MG63 (cell line): ENCODE data around the gene NLRP11. TPM values are rescaled to one million over a fixed set of nuclear protein-coding genes. Genes with fewer than 3 reads are reported as not detected.
"Not testable (repeated sequence)": the region's sequence is repeated elsewhere in the genome, so short reads cannot be mapped to it uniquely, and the experiment has no call there.

Source experiments
- DNase-seq: peaks from one replicate; pipeline ENCODE4 v3.0.0-alpha.2; 2020
- H3K27me3 ChIP-seq: fragments of 250-450 bp; sonication (Bioruptor Pico); 2 replicates; pipeline ENCODE4 v1.5.1; 2020; ENCODE audit warnings: mild to moderate bottlenecking, moderate library complexity
- H3K36me3 ChIP-seq: fragments of 250-450 bp; sonication (Bioruptor Pico); 2 replicates; pipeline ENCODE4 v1.5.1; 2020; ENCODE audit warnings: mild to moderate bottlenecking, moderate library complexity
- H3K4me3 ChIP-seq: fragments of 250-450 bp; sonication (Bioruptor Pico); 2 replicates; pipeline ENCODE4 v1.5.1; 2020; ENCODE audit warnings: mild to moderate bottlenecking, moderate library complexity
- H3K9me3 ChIP-seq: fragments of 250-450 bp; sonication (Bioruptor Pico); 2 replicates; pipeline ENCODE4 v1.5.1; 2020; ENCODE audit warnings: mild to moderate bottlenecking, moderate library complexity
- total RNA-seq: library from RNA; depleted of rRNA; stranded (reverse); fragments of >200 nt; shearing (Covaris generic); gene quantifications from 2 replicates; pipeline ENCODE4 v1.2.3, GENCODE V29; 2014; ENCODE audit warnings: low replicate concordance

Gene NLRP11
- total RNA-seq, 1 experiment from 2014 or later = not detected

DNA sequence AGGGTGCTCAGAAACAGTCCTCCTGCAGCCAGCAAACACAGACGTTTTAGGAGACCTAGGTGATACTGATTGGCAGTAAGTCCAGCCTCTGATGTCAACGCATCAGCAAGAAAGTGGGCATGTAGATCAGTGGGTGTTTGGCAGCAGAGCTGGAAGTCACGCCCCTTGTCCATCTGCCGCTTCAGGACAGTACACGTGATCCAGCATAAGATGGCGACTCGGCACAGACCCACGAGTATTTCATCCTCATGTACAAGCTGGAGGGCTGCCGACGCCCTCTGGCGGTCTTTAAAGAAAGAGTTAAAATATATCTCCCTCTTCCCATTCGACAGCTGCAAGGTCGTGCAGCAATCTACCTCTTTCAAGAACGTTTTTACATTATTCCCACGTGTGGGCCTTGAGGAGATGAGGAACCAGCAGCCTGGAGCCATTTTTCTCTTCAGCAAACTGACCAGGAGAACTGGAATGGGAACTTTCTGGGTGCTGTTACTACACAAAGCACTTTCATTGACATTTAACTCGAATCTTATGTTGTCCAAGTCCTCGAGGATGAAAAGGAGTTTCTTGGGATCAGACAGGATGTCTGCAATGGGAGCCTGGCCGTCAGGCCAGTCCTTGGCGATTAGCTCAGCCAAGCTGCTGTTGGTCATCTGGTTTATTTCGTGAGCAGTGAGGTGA is 22.3 kb downstream of the NLRP11 start:
- H3K27me3 ChIP-seq = peaks cover 7% of the 10 kb centered on the region
- DNase-seq = peak; percentile 72
- no peak overlapping the region for H3K4me3 ChIP-seq
- H3K36me3 ChIP-seq = no peaks in the 10 kb centered on the region
- H3K9me3 ChIP-seq = no peaks in the 10 kb centered on the region; the same call in 1 of the 2 replicates

DNA sequence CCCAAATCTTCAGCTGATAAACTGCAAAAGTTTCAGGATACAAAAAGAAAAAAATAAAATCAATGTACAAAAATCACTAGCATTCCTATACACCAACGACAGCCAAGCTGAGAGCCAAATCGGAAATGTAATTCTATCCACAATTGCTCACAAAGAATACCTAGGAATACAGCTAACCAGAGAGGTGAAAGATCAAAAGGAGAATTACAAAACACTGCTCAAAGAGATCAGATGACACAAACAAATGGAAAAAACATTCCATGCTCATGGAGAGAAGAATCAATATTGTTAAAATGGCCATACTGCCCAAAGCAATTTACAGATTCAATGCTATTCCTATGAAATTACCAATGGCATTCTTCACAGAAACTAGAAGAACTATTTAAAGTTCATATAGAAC is 29.5 kb downstream of the NLRP11 start:
- Histone ChIP-seq H3K4me3 (no peak overlapping the region), H3K9me3 (no peaks in the 10 kb centered on the region; the same call in 1 of the 2 replicates), H3K36me3 (no peaks in the 10 kb centered on the region), H3K27me3 (peaks cover 2% of the 10 kb centered on the region; the same call in 1 of the 2 replicates)
- no peak for DNase-seq

GRCh38 chr19:55801416-55801815 is 30.4 kb downstream of the NLRP11 start:
- no peaks in the 10 kb centered on the region for H3K36me3 ChIP-seq
- no peaks in the 10 kb centered on the region; the same call in 1 of the 2 replicates for H3K9me3 ChIP-seq
- H3K4me3 ChIP-seq = no peak overlapping the region
- no peak for DNase-seq
- peaks cover 2% of the 10 kb centered on the region; the same call in 1 of the 2 replicates for H3K27me3 ChIP-seq

GRCh38 chr19:55795021-55795420 is 36.8 kb downstream of the NLRP11 start:
- Histone ChIP-seq H3K4me3 (no peak overlapping the region), H3K36me3 (no peaks in the 10 kb centered on the region), H3K9me3 (peaks cover 4% of the 10 kb centered on the region; the same call in 1 of the 2 replicates), H3K27me3 (peaks cover 2% of the 10 kb centered on the region; the same call in 1 of the 2 replicates)
- DNase-seq = no peak

DNA sequence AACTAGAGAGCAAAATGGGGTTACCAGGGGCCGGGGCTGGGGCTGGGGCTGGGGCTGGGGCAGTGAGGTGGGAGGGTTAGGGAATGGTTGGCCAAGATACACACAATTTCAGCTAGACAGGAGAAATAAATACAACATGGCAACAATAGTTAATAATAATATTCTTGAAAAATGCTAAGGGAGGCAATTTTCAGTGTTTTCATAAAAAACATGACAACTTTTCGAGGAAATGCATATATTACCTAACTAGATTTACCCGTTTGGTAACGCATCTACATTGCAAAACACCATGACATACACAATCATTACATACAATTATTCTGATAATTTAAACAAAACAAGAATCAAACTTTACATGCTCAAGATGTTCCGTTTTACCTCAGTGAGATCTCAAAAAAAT is 50.7 kb downstream of the NLRP11 start:
- Histone ChIP-seq H3K36me3 (no peaks in the 10 kb centered on the region), H3K27me3 (peaks cover 28% of the 10 kb centered on the region), H3K4me3 (no peak overlapping the region), H3K9me3 (no peaks in the 10 kb centered on the region)
- DNase-seq = no peak

- peaks cover 22% of the 10 kb centered on the region for H3K27me3 ChIP-seq
- H3K36me3 ChIP-seq = no peaks in the 10 kb centered on the region
- no peaks in the 10 kb centered on the region for H3K9me3 ChIP-seq
- DNase-seq = no peak
- H3K4me3 ChIP-seq = no peak overlapping the region
These were observed 53.5 kb downstream of the NLRP11 start for GRCh38 chr19:55778331-55778730.

GRCh38 chr19:55777528-55777927 is 54.3 kb downstream of the NLRP11 start:
- no peak for DNase-seq
- H3K9me3 ChIP-seq = no peaks in the 10 kb centered on the region
- peaks cover 18% of the 10 kb centered on the region for H3K27me3 ChIP-seq
- no peak overlapping the region for H3K4me3 ChIP-seq
- no peaks in the 10 kb centered on the region for H3K36me3 ChIP-seq

DNA sequence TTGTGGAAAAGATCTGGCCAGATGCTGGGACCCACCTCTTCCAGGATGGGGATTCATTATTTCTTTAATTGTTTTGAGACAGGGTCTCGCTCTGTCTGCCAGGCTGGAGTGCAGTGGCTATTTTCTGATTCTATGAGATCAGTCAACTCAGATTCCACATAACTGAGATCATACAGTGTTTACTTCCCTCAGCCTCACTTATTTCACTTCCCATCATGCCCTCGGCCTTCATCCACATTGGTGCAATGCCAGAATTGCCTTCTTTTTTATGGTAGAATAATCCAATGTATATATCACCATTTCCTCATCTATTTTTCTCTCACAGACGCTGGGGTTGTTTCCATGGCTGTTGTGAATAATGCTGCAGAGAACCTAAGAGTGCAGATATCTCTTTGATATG is 62.2 kb downstream of the NLRP11 start:
- not testable (repeated sequence) for H3K36me3 ChIP-seq, H3K9me3 ChIP-seq, DNase-seq, H3K4me3 ChIP-seq
- peaks cover 35% of the 10 kb centered on the region for H3K27me3 ChIP-seq

DNA sequence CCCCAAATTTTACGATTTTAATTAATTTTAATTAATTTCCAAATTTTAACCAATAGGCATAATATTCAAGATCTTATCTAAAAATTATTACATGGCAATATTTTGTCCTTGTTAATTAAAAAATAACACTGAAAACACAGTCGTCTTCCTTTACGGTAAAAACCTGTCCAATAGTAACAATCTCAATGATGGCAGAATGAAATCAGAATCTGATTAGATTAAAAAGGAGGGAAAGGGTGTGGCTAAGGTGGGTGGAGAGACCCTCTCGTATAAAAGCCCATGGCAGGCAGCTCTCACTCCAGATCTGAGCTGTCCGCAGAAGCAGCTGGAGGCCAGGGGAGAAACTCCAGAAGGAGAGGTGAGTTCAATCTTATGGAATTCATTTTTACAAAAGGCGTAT is 63.0 kb downstream of the NLRP11 start, which contains the start of gene RFPL4AL1:
TSS of gene RFPL4AL1 (plus strand) at position 301 of the 400 bp plus-strand sequence. CDS start 2,687 bp downstream, outside the sequence.
- H3K27me3 ChIP-seq = peaks cover 39% of the 10 kb centered on the region
- H3K4me3 ChIP-seq, DNase-seq, H3K36me3 ChIP-seq, H3K9me3 ChIP-seq: not testable (repeated sequence)

DNA sequence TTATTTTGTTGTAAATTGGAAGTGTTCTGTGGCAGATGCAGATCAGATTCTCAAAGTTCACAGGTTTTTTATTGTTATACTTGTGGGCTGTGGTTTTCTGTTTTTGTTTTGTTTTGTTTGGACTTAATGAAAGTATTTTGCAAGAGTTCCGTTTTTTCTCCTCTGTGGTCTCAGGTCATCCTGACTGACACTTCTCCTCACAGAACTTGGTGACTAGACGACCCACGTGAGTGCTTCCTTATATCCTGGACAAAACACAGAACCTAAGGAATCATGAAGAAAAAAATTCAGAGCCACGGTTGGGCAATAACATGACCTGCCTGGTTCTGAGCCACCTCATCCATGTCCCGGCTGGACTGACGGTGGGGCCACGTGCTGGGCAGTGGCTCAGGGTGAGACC is 65.3 kb downstream of the NLRP11 start:
- peaks cover 38% of the 10 kb centered on the region for H3K27me3 ChIP-seq
- DNase-seq = no peak
- H3K4me3 ChIP-seq = no peak overlapping the region
- peaks cover 2% of the 10 kb centered on the region; the same call in 1 of the 2 replicates for H3K9me3 ChIP-seq
- no peaks in the 10 kb centered on the region for H3K36me3 ChIP-seq

- not testable (repeated sequence) for H3K4me3 ChIP-seq, H3K36me3 ChIP-seq, H3K9me3 ChIP-seq, DNase-seq
- H3K27me3 ChIP-seq = peaks cover 25% of the 10 kb centered on the region
These were observed 73.0 kb downstream of the NLRP11 start, which contains the start of gene RFPL4A for GRCh38 chr19:55758797-55759196. TSS of gene RFPL4A (plus strand) at chr19:55759097. CDS start at chr19:55761801, 2,704 bp downstream.

DNA sequence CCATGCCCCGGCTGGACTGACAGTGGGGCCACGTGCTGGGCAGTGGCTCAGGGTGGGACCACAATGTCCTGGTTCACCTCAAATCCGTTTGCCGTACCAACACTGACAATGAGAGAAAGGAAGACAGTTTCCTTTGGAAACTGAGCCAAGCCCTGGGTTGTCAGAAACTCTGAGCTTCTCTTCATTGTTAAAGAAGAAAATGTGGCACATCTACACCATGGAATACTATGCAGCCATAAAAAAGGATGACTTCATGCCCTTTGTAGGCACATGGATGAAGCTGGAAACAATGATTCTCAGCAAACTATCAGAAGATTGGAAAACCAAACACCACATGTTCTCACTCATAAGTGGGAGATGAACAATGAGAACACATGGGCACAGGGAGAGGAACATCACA is 75.0 kb downstream of the NLRP11 start:
- not testable (repeated sequence) for DNase-seq, H3K4me3 ChIP-seq, H3K9me3 ChIP-seq, H3K36me3 ChIP-seq
- H3K27me3 ChIP-seq = peaks cover 26% of the 10 kb centered on the region

DNA sequence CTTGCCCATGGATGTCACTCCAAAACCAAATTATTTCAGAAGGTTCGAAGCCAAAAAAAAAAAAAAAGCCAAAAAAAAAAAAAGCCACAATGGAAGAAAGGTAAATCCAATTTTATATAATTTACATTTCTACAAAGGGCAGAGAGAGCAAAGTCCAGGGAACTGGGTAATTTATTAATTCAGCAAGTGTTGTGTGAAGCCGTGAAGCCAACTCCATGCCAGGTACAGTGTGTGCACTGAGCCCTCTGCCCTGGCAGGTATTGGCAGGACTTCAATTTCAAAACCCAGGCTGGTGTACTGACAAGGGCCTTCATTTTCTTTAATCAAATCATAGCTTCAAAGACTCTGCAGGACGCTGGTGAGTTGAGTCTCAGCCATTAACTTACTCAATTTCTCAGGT is 78.4 kb downstream of the NLRP11 start:
- H3K9me3 ChIP-seq = no peaks in the 10 kb centered on the region

DNA sequence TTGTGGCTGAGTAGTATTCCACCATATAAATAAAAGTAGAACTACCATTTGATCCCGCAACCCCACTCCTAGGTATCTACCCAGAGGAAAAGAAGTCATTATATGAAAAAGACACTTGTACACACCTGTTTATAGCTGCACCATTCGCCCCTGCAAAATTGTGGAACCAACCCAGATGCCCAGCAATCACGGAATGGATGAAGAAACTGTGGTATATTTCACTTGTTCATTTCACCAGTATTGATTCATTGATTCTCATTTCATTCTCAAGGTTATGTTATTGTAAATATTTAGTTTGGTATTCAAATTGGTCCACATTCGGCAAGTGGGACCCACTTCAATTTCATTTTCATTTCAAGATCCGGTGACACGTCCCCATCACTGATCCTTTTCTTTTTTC is 81.1 kb downstream of the NLRP11 start:
- H3K9me3 ChIP-seq = no peaks in the 10 kb centered on the region
- no peak overlapping the region for H3K4me3 ChIP-seq
- peaks cover 23% of the 10 kb centered on the region for H3K27me3 ChIP-seq
- H3K36me3 ChIP-seq = no peaks in the 10 kb centered on the region
- DNase-seq = no peak

More for the DNA sequence above, 78.4 kb downstream of the NLRP11 start:
- DNase-seq = no peak
- no peaks in the 10 kb centered on the region for H3K36me3 ChIP-seq
- peaks cover 24% of the 10 kb centered on the region for H3K27me3 ChIP-seq
- no peak overlapping the region for H3K4me3 ChIP-seq

DNA sequence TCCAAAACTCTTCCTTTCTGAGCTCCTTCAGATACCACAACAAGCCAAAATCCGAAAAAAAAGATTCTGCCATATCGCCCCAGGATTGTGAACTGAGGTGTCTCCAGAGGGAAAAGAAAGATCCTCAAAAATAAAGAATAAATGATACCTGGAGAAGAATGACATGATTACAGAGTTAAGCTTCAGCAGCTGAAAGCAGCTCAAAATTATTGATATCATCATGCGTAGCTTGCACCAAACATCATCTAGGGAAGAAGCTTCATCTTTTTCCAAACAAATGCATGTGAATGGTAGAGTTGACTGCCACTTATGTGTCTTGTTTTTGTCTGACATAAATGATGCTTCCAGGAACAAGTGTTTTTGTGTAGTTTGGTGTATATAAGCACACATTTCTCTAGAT is 93.5 kb downstream of the NLRP11 start, which contains the start of gene NLRP9:
TSS of gene NLRP9 (minus strand) at position 101 of the 400 bp plus-strand sequence. CDS start at position 73, 28 bp downstream.
- Histone ChIP-seq H3K36me3 (no peaks in the 10 kb centered on the region), H3K4me3 (no peak within 1 kb of the TSS), H3K9me3 (no peaks in the 10 kb centered on the region), H3K27me3 (peaks cover 8% of the 10 kb centered on the region)
- no peak for DNase-seq
